ENCODE measurements around the gene MAG. TPM values are rescaled to one million over a fixed set of nuclear protein-coding genes. Genes with fewer than 3 reads are reported as not detected.

MAG gene
- total RNA-seq, 1 experiment from 2014 or later: 0.17 TPM

DNA sequence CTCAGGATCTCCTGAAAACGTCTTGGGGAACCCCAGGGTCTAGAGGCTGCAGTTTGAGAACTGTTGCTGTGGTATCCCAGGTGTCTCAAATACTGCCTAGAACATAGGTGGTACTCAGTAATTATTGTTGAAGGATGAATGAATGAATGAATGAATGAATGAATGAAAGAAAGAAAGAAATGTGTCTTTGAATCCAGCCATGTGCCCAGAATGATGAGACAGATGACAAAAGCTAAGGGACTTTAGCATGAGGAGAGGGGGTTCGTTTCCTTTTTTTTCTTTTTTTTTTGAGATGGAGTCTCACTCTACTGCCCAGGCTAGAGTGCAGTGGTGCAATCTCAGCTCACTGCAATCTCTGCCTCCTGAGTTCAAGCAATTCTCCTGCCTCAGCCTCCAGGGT lies 35.4 kb upstream of the MAG start:
- H3K9me2 ChIP-seq (ENCODE audit: insufficient read depth): no peaks in the 10 kb centered on the region
- ChIA-PET CTCF (no interaction called here), RAD21 (ENCODE audit: low non-redundant PET in 1 of 2, low total read pairs in 2 of 2, uncharacterized antibody in 2 of 2, unreplicated experiment in 2 of 2) (no interaction called here), POLR2A (no interaction called here)
- peaks cover 3% of the 10 kb centered on the region; the same call in 1 of the 2 replicates for H4K20me1 ChIP-seq (ENCODE audit: insufficient read depth)
- H3K4me2 ChIP-seq (ENCODE audit: low read length): no peak overlapping the region
- no peak overlapping the region for H3K9ac ChIP-seq (ENCODE audit: low read length)
- no peak for TF ChIP-seq EZH2phosphoT487 (IDR thresholded peaks at IDR 0.05; ENCODE audit: borderline replicate concordance)
- no peak for TF ChIP-seq CEBPB (IDR thresholded peaks at IDR 0.05; ENCODE audit: low read depth)
- no peak for TF ChIP-seq FOSL1 (IDR thresholded peaks at IDR 0.05; ENCODE audit: low read depth)
- DNase-seq (ENCODE audit: low read depth, low spot score) (no peak), ATAC-seq (no peak)
- no peaks in the 10 kb centered on the region for H3K4me1 ChIP-seq (ENCODE audit: control insufficient read depth in 1 of 2, insufficient read depth in 2 of 2, low read length in 2 of 2)
- peaks cover 69% of the 10 kb centered on the region for H3K79me2 ChIP-seq (ENCODE audit: insufficient read depth, low read length)
- H2AFZ ChIP-seq (ENCODE audit: low read depth, low read length, poor library complexity, severe bottlenecking): no peak overlapping the region
- intact Hi-C loops (cut with micrococcal nuclease): no loop called here
- peaks cover 31 to 33% of the 10 kb centered on the region in 2 experiments; a peak in 3 of 4 replicates for H3K36me3 ChIP-seq (ENCODE audit: control insufficient read depth in 1 of 2, insufficient read depth in 2 of 2, low read length in 2 of 2)
- no peak overlapping the region for H3K27ac ChIP-seq (ENCODE audit: low read depth, low read length)
- no peaks in the 10 kb centered on the region for H3K9me3 ChIP-seq (ENCODE audit: control insufficient read depth in 1 of 2, insufficient read depth in 1 of 2, low read depth in 1 of 2, low read length in 2 of 2)
- BruUV-seq (replicated peaks): no TSS peak
- H3K27me3 ChIP-seq (ENCODE audit: insufficient read depth, low read length): no peaks in the 10 kb centered on the region
- no peak overlapping the region for H3K4me3 ChIP-seq (replicated peaks in 1 of 2; ENCODE audit: low read depth in 1 of 2, low read length in 2 of 2)

DNA sequence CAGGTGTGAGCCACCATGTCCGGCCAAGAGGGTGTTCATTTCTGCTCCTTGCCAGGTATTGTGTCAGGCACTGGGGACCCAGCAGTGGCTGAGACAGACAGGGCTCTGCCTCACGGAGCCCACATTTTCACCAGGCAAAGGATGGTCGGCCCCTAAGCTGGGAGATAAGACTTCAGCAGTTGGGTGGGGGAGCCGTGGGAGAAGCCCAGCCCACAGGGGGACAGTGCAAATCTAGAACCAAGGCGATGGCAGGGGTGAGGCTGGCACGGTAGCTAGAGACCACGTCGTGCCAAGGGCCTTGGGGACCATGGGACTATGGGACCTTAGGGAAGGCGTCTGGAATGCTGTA lies 34.9 kb upstream of the MAG start:
- ChIA-PET POLR2A (interaction anchor here (0.6 kb wide), 1 partner anchor 304 kb away, joined by 3 read pairs; no protein-coding TSS in a partner anchor), RAD21 (ENCODE audit: low non-redundant PET in 1 of 2, low total read pairs in 2 of 2, uncharacterized antibody in 2 of 2, unreplicated experiment in 2 of 2) (no interaction called here), CTCF (no interaction called here)
- TF ChIP-seq ZFX (IDR thresholded peaks at IDR 0.05): no peak
- no peak for TF ChIP-seq POLR2AphosphoS5 (IDR thresholded peaks at IDR 0.05; ENCODE audit: low read depth, low read length)
- no peak for TF ChIP-seq EGR1 (IDR thresholded peaks at IDR 0.05; ENCODE audit: low read depth)
- TF ChIP-seq JUND (IDR thresholded peaks at IDR 0.05): no peak
- TF ChIP-seq, protein P1, sequence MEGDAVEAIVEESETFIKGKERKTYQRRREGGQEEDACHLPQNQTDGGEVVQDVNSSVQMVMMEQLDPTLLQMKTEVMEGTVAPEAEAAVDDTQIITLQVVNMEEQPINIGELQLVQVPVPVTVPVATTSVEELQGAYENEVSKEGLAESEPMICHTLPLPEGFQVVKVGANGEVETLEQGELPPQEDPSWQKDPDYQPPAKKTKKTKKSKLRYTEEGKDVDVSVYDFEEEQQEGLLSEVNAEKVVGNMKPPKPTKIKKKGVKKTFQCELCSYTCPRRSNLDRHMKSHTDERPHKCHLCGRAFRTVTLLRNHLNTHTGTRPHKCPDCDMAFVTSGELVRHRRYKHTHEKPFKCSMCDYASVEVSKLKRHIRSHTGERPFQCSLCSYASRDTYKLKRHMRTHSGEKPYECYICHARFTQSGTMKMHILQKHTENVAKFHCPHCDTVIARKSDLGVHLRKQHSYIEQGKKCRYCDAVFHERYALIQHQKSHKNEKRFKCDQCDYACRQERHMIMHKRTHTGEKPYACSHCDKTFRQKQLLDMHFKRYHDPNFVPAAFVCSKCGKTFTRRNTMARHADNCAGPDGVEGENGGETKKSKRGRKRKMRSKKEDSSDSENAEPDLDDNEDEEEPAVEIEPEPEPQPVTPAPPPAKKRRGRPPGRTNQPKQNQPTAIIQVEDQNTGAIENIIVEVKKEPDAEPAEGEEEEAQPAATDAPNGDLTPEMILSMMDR (IDR thresholded peaks at IDR 0.05 in 2 of 3, conservative IDR thresholded peaks at IDR 0.05 in 1 of 3; ENCODE audit: borderline replicate concordance in 1 of 3, insufficient read depth in 1 of 3, low read depth in 2 of 3, low read length in 2 of 3): no peak
- no peak for TF ChIP-seq EZH2 (IDR thresholded peaks at IDR 0.05)
- peaks cover 66% of the 10 kb centered on the region for H3K79me2 ChIP-seq (ENCODE audit: insufficient read depth, low read length)
- no TSS peak for BruUV-seq (replicated peaks)
- peaks cover 34 to 36% of the 10 kb centered on the region in 2 experiments; a peak in 3 of 4 replicates for H3K36me3 ChIP-seq (ENCODE audit: control insufficient read depth in 1 of 2, insufficient read depth in 2 of 2, low read length in 2 of 2)
- H3K27ac ChIP-seq (ENCODE audit: low read depth, low read length): no peak overlapping the region
- H3K4me3 ChIP-seq (replicated peaks in 1 of 2; ENCODE audit: low read depth in 1 of 2, low read length in 2 of 2): no peak overlapping the region
- no peak overlapping the region for H3K4me2 ChIP-seq (ENCODE audit: low read length)
- H3K4me1 ChIP-seq (ENCODE audit: control insufficient read depth in 1 of 2, insufficient read depth in 2 of 2, low read length in 2 of 2): no peaks in the 10 kb centered on the region
- H2AFZ ChIP-seq (ENCODE audit: low read depth, low read length, poor library complexity, severe bottlenecking): no peak overlapping the region
- intact Hi-C loops (cut with micrococcal nuclease): no loop called here
- ATAC-seq (no peak), DNase-seq (ENCODE audit: low read depth, low spot score) (no peak)
- H3K9me2 ChIP-seq (ENCODE audit: insufficient read depth): no peaks in the 10 kb centered on the region
- peaks cover 3% of the 10 kb centered on the region; the same call in 1 of the 2 replicates for H4K20me1 ChIP-seq (ENCODE audit: insufficient read depth)
- no peaks in the 10 kb centered on the region for H3K27me3 ChIP-seq (ENCODE audit: insufficient read depth, low read length)
- H3K9ac ChIP-seq (ENCODE audit: low read length): no peak overlapping the region
- no peaks in the 10 kb centered on the region for H3K9me3 ChIP-seq (ENCODE audit: control insufficient read depth in 1 of 2, insufficient read depth in 1 of 2, low read depth in 1 of 2, low read length in 2 of 2)

Data from HCT116 (cell line).